Stimulated activated naive CD8-positive, alpha-beta T cell treated with anti-CD3 and anti-CD28 coated beads, Interleukin-15, Interleukin-2, amounts not matched to agents 100 U/mL and 50 U/mL, for 24 hours (primary cell): Measurements from ENCODE around the gene LORICRIN.
A peak's percentile ranks its signal among the peaks of the same experiment; 100 is the strongest.

ENCODE experiments used
- ATAC-seq: fragments of 150-1000 bp; cut with Tn5 transposase; one replicate; pipeline ENCODE4 v1.10.0; 2021
- DNase-seq: peaks from one replicate; pipeline ENCODE4 v3.0.0; 2021

The LORICRIN gene

DNA sequence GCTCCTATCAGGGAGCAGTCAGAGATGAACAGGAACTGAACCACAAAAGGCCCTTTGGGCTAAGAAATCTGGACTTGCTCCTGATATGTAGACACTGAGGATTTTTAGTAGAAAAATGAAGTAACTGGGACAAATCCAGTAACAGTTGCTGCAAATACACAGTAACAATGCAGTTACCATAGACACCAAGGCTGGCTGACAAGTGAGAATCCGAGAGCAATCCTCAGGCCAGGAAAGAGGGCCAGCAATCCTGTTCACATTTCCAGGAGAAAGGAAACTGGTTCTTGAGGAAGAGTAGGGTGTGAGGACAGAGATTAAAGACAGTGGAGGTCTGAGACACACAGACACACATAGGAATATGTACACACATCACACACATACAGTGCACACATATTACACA lies 9.3 kb upstream of the LORICRIN start:
- ATAC-seq (no peak), DNase-seq (no peak)

DNA sequence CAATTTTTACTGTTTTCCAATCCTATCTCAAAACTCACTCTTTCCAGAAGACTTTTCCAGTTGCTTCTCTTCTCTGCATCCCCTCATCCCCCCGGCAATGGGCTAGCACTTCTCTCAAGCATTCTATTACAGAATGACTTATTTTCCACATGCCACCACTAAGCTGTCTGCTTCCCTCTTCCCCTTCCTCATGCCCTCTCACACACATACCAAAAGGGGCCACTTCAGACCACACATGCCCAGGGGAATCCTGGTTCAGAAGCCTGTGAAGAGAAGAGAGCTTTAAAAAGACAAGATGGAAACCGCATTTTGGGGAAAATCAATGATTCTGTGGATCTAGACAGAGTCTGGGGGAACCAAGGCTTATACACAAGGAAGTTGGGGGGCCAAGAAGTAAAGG lies 8.4 kb upstream of the LORICRIN start:
- no peak for DNase-seq
- no peak for ATAC-seq

DNA sequence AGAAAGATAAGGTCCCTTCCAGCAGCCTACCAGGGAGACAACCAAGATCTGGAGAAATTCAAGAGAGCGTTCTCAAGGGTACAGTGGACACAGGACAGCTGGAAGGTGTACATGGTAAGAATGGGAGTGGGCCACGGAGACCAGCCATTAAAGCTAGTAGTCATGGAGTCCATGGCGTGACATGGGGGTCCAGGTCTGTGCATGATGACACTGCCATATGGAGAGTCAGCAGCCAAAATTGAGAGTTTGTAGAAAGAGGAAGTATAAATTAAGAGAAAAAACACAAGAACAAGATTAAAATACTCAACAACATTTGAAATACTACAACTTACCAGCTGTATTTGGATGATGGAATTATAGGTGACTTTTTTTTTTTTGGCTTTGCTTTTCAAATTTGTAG lies 7.9 kb upstream of the LORICRIN start:
- ATAC-seq (no peak), DNase-seq (no peak)

GRCh38 chr1:153251988-153252387 lies 7.5 kb upstream of the LORICRIN start:
- DNase-seq, result no peak
- no peak for ATAC-seq

DNA sequence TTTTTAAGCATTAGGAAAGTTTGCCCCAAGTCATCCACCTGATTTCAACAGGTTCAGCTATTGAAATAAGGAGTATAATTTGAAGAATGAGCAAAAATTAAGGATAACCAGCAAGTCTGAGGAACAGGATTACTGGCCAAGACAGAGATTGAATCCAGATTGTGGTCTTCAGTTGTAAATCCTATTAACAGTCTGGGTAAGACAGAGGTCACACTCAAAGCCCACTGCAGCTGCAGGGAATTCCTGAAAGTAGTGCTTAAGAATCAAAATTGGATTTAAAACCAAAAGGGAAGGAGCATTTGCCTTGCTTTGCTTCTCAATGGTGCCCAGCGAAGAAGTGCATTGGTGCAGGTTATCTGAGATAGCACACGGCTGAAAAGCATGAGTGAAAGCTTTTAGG lies 6.4 kb upstream of the LORICRIN start:
- DNase-seq (no peak), ATAC-seq (no peak)

- ATAC-seq (no peak), DNase-seq (no peak)
These were observed 5.8 kb upstream of the LORICRIN start for GRCh38 chr1:153253693-153254092.

DNA sequence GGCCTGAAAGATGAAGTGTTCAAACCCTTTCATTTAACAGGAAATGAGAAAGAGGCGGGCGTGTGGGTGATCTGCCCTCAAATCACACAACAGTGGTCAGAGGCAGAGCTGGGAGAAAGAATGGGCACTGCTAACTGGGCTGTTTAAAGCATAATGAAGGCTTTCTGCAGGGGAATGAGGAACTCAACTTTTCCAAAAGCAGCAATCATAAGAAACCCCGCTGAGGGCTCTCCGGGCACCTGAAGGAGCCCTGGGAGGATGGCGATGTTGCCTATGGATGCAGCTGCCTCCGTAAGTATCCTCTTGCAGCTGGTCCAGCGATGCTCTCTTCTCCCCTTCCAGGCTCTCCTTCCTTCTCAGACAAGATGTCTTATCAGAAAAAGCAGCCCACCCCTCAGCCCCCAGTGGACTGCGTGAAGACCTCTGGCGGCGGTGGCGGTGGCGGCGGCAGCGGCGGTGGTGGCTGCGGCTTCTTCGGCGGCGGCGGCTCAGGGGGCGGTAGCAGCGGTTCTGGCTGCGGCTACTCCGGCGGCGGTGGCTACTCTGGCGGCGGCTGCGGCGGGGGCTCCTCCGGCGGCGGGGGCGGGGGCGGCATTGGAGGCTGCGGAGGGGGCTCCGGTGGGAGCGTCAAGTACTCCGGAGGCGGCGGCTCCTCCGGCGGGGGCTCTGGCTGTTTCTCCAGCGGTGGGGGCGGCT lies 1.2 kb downstream of the LORICRIN start:
- DNase-seq (peak; percentile 22), ATAC-seq (peak; percentile 25)

- no peak for ATAC-seq
- DNase-seq, result peak; percentile 16
These were observed 2.0 kb downstream of the LORICRIN start for GRCh38 chr1:153261281-153262069.

DNA sequence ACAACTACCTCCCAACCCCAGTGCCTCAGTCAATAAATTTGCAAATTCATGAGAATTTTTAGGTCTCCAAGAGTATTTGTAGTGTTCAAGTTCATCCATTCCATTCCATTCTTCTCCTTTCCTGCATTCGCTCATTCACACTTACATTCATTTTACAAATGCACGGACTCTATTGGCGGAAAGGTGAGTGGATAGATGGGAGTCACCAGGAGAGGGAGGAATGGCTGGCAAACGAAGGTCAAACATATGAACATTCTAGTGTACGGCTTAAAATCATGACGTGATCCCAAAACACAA lies 2.5 kb downstream of the LORICRIN start:
- ATAC-seq (no peak), DNase-seq (no peak)

GRCh38 chr1:153262462-153263157 lies 3.1 kb downstream of the LORICRIN start:
- no peak for DNase-seq
- ATAC-seq, result no peak

GRCh38 chr1:153265457-153265856 lies 6.0 kb downstream of the LORICRIN start:
- no peak for DNase-seq
- no peak for ATAC-seq

DNA sequence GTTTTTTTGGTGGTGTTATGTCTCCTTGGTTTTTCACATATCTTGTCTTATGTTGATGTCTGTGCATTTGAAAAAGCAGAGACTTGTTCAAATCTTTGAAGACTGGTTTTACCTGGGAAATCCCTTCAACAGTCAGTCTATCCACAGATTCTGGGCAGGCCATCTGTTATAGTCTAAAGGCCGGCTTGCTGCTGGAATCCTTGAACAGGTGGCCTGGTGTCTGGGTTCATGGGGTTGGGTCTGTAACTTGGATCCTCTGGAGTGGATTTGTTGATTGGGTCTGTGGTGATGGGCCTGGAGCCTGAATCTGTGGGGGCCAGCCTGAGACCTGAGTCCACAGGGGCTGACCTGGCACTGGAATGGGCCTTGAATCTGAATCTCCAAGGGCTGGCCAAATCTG lies 12.2 kb downstream of the LORICRIN start:
- ATAC-seq, result no peak
- no peak for DNase-seq

DNA sequence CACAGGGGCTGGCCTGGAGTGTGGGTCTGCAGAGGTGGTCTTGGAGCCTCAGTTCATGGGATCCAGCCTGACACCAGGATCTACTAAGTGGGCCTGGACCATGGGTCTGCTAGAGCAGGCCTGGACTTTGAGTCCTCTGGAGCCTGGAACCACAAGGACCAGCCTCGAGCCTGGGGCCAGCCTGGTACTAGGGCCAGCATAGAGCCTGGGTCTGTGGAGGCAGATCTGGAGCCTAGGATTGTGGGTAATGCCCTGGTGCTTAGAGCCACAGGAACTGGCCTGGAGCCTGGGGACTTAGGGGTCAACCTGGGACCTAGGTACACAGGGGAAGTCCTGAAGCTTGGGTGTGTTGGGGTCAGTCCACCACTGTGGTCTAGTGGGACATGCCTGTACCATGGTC lies 12.7 kb downstream of the LORICRIN start:
- no peak for DNase-seq
- no peak for ATAC-seq

DNA sequence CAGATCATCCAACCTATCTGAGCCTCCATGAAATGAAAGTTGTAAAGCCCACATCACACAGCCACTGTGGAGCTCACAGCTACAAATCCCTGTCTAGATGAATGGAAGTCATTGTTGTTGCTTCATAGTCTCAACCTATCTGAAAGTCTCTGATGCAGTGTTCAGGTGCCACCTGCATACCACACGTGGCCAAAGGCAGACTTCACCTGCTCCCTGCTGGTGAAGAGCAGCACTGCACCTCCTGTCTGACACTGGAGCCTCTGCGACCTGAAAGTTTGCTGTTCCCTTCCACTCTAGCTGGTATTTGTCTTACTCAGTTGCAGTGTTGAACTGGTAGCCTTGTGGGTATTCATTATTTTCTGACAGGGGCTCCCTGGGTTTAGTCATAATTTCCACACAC lies 18.4 kb downstream of the LORICRIN start:
- DNase-seq, result peak; percentile 56
- peak; percentile 76 for ATAC-seq

DNA sequence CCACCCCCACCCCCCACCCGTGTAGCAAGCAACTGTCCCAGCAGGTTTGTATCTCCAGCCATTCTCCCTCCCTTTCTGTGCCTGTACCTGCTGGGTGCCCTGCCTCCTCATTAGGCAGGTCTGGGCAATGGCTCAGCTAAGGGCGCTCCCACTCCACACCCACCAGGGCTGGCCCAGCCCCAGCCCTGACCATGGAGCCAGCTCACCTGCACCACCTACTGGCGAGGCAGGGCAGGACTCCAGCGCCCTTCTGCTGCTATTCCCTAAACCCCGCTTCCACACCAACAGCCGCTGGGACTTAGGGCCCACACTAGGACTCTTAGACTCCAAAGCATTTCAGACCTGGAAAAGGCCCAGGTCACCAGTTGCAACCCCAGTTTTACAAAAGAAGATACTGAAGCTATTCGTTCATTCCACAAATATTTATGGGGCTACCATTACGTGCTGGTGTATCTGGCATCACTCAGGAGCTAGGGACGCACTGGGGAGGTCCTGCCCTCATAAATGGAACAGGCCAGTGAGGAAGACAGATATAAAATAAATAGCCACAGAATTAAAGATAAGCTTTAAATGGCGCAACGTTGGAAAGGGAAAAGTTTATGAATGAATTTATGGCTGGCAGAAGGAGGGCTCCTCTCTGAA lies 29.3 kb downstream of the LORICRIN start:
- DNase-seq, result peak; percentile 47
- no peak for ATAC-seq

DNA sequence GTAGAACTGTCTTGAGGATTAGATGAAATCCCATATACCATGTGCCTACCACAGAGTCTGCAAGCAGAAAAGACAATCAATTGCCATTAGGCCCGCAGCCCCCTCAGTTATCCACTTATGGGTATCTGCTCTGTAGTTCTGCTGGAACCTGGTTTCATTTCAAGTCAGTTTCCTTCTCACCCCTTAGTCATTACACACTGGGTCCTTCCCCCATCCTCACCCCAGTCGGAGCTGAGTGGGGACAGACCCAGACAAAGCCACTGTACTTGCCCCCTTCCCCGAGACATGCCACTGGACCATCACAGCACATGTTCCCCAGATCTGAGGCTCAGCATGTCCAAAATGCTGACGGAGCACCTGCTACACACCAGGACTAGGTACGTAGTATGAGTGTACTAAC lies 32.0 kb downstream of the LORICRIN start:
- DNase-seq, result no peak
- ATAC-seq, result no peak

- DNase-seq (no peak), ATAC-seq (no peak)
These were observed 32.7 kb downstream of the LORICRIN start for GRCh38 chr1:153292185-153292584.

- no peak for ATAC-seq
These were observed 33.4 kb downstream of the LORICRIN start for GRCh38 chr1:153292740-153293479.

DNA sequence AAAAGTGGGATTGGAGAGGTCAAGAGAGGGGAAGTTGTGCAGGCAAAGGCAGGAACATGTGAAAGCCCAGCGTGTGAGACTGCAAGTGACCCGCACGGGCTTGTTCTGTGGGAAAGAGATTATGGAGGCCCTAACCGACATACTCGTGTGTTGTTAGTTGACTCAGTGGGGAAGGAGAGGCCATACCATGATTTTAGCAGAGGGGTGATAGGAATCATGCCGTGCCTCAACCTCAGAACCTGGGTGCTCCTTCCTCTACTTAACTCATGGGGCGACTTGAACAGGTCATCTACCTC lies 33.9 kb downstream of the LORICRIN start:
- DNase-seq, result no peak
- no peak for ATAC-seq

More at GRCh38 chr1:153292740-153293479, 33.4 kb downstream of the LORICRIN start:
- no peak for DNase-seq

GRCh38 chr1:153293851-153294250 lies 34.4 kb downstream of the LORICRIN start:
- ATAC-seq (no peak), DNase-seq (no peak)

- DNase-seq (no peak), ATAC-seq (no peak)
These were observed 42.8 kb downstream of the LORICRIN start for GRCh38 chr1:153302308-153302707.

- ATAC-seq (no peak), DNase-seq (no peak)
These were observed 46.2 kb downstream of the LORICRIN start for GRCh38 chr1:153305682-153306081.
